ENCODE results near the gene ADH7. TPM values are rescaled to one million over a fixed set of nuclear protein-coding genes. Genes with fewer than 3 reads are reported as not detected.
A peak's percentile ranks its signal among the peaks of the same experiment; 100 is the strongest.

The ADH7 gene
- total and polyA plus RNA-seq, 2 donors (not counting 1 experiment from before 2014, with no cell fraction given), result 0.17 TPM; not detected in 1

GRCh38 chr4:99399017-99399416 lies 36.1 kb downstream of the ADH7 start:
- Histone ChIP-seq H3K4me3 (replicated peaks in 1 of 4; ENCODE audit: control extremely low read depth in 1 of 4, insufficient read depth in 1 of 4, low read depth in 3 of 4, low read length in 4 of 4) (no peak overlapping the region), H3K9ac (ENCODE audit: insufficient read depth, low read length) (no peak overlapping the region), H3K4me1 (ENCODE audit: control insufficient read depth, extremely low read depth, insufficient read depth, low read length) (peaks cover 9% of the 10 kb centered on the region), H3K27me3 (ENCODE audit: control insufficient read depth, insufficient read depth, low read length) (no peaks in the 10 kb centered on the region), H4K20me1 (ENCODE audit: control insufficient read depth, extremely low read depth, insufficient read depth, low read length) (no peaks in the 10 kb centered on the region), H3K4me2 (ENCODE audit: extremely low read depth, insufficient read depth, low read length) (no peak overlapping the region), H3K36me3 (ENCODE audit: control insufficient read depth, insufficient read depth, low read length) (no peaks in the 10 kb centered on the region), H3K9me3 (ENCODE audit: control insufficient read depth, insufficient read depth, low read depth, low read length) (no peaks in the 10 kb centered on the region), H3K27ac (ENCODE audit: insufficient read depth, low read length) (no peak overlapping the region), H3K79me2 (ENCODE audit: control insufficient read depth, insufficient read depth, low read length) (no peaks in the 10 kb centered on the region), H2AFZ (ENCODE audit: low read length) (no peak overlapping the region)
- TF ChIP-seq EZH2 (IDR thresholded peaks at IDR 0.05; ENCODE audit: low read length, missing control alignments) (no peak), CTCF (conservative IDR thresholded peaks at IDR 0.05 in 1 of 2, IDR thresholded peaks at IDR 0.05 in 1 of 2; ENCODE audit: low read depth in 1 of 2, low read length in 2 of 2) (no peak)
- no peak for DNase-seq (ENCODE audit: low read depth in 2 of 2)

- H3K27ac ChIP-seq (ENCODE audit: insufficient read depth, low read length), result peak overlapping the region; percentile 38
Observed at GRCh38 chr4:99395595-99396364, 39.4 kb downstream of the ADH7 start.

DNA sequence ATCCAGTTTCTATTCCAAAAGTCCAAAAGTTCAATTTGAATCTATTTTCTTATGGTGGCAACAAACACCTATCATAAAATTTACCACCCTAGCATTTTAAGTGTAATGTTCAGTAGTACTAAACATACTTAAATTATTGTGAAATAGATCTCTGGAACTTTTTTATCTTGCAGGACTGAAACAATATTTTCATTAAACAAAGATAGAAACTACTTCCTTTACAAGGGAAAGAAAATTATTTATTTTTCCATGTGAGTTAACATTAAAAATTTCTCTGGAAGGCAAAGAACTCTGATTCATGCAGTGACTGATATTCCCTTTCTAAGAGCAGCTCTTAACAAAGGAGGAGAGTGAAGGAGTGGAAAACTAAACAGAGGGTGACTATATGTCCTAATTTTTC lies 40.2 kb downstream of the ADH7 start:
- Histone ChIP-seq H3K27ac (ENCODE audit: insufficient read depth, low read length) (peak overlapping the region; percentile 38), H3K4me1 (ENCODE audit: control insufficient read depth, extremely low read depth, insufficient read depth, low read length) (peaks cover 10% of the 10 kb centered on the region), H3K9ac (ENCODE audit: insufficient read depth, low read length) (no peak overlapping the region), H3K27me3 (ENCODE audit: control insufficient read depth, insufficient read depth, low read length) (no peaks in the 10 kb centered on the region), H3K4me2 (ENCODE audit: extremely low read depth, insufficient read depth, low read length) (no peak overlapping the region), H3K79me2 (ENCODE audit: control insufficient read depth, insufficient read depth, low read length) (no peaks in the 10 kb centered on the region), H4K20me1 (ENCODE audit: control insufficient read depth, extremely low read depth, insufficient read depth, low read length) (no peaks in the 10 kb centered on the region), H3K36me3 (ENCODE audit: control insufficient read depth, insufficient read depth, low read length) (no peaks in the 10 kb centered on the region), H3K9me3 (ENCODE audit: control insufficient read depth, insufficient read depth, low read depth, low read length) (no peaks in the 10 kb centered on the region), H3K4me3 (replicated peaks in 1 of 4; ENCODE audit: control extremely low read depth in 1 of 4, insufficient read depth in 1 of 4, low read depth in 3 of 4, low read length in 4 of 4) (no peak overlapping the region), H2AFZ (ENCODE audit: low read length) (no peak overlapping the region)
- TF ChIP-seq CTCF (conservative IDR thresholded peaks at IDR 0.05 in 1 of 2, IDR thresholded peaks at IDR 0.05 in 1 of 2; ENCODE audit: low read depth in 1 of 2, low read length in 2 of 2), result no peak
- TF ChIP-seq EZH2 (IDR thresholded peaks at IDR 0.05; ENCODE audit: low read length, missing control alignments), result no peak
- peak; percentile 65 to 68 for DNase-seq (ENCODE audit: low read depth in 2 of 2)

More at GRCh38 chr4:99395595-99396364, 39.4 kb downstream of the ADH7 start:
- Histone ChIP-seq H3K4me3 (replicated peaks in 1 of 4; ENCODE audit: control extremely low read depth in 1 of 4, insufficient read depth in 1 of 4, low read depth in 3 of 4, low read length in 4 of 4) (no peak overlapping the region), H2AFZ (ENCODE audit: low read length) (no peak overlapping the region), H3K36me3 (ENCODE audit: control insufficient read depth, insufficient read depth, low read length) (no peaks in the 10 kb centered on the region), H3K79me2 (ENCODE audit: control insufficient read depth, insufficient read depth, low read length) (no peaks in the 10 kb centered on the region), H3K27me3 (ENCODE audit: control insufficient read depth, insufficient read depth, low read length) (no peaks in the 10 kb centered on the region), H4K20me1 (ENCODE audit: control insufficient read depth, extremely low read depth, insufficient read depth, low read length) (no peaks in the 10 kb centered on the region), H3K4me2 (ENCODE audit: extremely low read depth, insufficient read depth, low read length) (no peak overlapping the region), H3K9me3 (ENCODE audit: control insufficient read depth, insufficient read depth, low read depth, low read length) (no peaks in the 10 kb centered on the region), H3K4me1 (ENCODE audit: control insufficient read depth, extremely low read depth, insufficient read depth, low read length) (peaks cover 8% of the 10 kb centered on the region), H3K9ac (ENCODE audit: insufficient read depth, low read length) (no peak overlapping the region)
- TF ChIP-seq CTCF (conservative IDR thresholded peaks at IDR 0.05 in 1 of 2, IDR thresholded peaks at IDR 0.05 in 1 of 2; ENCODE audit: low read depth in 1 of 2, low read length in 2 of 2), result no peak
- no peak for TF ChIP-seq EZH2 (IDR thresholded peaks at IDR 0.05; ENCODE audit: low read length, missing control alignments)
- DNase-seq (ENCODE audit: low read depth in 2 of 2), result peak; percentile 41 to 88
